Omental fat pad (tissue), 4 donors: ENCODE data around the gene VPREB3. TPM values are rescaled to one million over a fixed set of nuclear protein-coding genes. Genes with fewer than 3 reads are reported as not detected.
A peak's percentile ranks its signal among the peaks of the same experiment; 100 is the strongest.

Source experiments
- ATAC-seq: fragments of 150-250 bp; one replicate; pipeline ENCODE4 v1.9.1; 2016; ENCODE audit warnings: mild to moderate bottlenecking, moderate library complexity; ENCODE audit not compliant: low FRiP score
- DNase-seq: peaks from one replicate; pipeline ENCODE4 v3.0.0-alpha.2; 2019; ENCODE audit warnings: low spot score
- CTCF ChIP-seq, 3 donors: fragments of 450-650 bp; IDR thresholded peaks; one replicate each; pipeline ENCODE4 v1.5.1; 2016 to 2017; ENCODE audit warnings: antibody characterized with exemption in 3 of 3, mild to moderate bottlenecking in 3 of 3, moderate library complexity in 2 of 3
- total RNA-seq, 4 donors: library from RNA; depleted of rRNA; stranded (reverse); fragments of >200 nt; gene quantifications; one replicate each; pipeline ENCODE4 v1.1.0, GENCODE V29; 2016

Gene VPREB3
- total RNA-seq, 4 donors from 2014 or later = not detected

GRCh38 chr22:23722724-23723123 lies 31.5 kb downstream of the VPREB3 start:
- DNase-seq (no peak), ATAC-seq (no peak)
- no peak for TF ChIP-seq CTCF (IDR thresholded peaks at IDR 0.05)

- TF ChIP-seq CTCF (IDR thresholded peaks at IDR 0.05) = no peak
- DNase-seq (no peak), ATAC-seq (no peak)
Measured at GRCh38 chr22:23722160-23722559, 32.1 kb downstream of the VPREB3 start.

GRCh38 chr22:23720855-23721254 lies 33.4 kb downstream of the VPREB3 start:
- no peak for DNase-seq
- ATAC-seq = no peak
- no peak for TF ChIP-seq CTCF (IDR thresholded peaks at IDR 0.05)

GRCh38 chr22:23718371-23719165 lies 35.7 kb downstream of the VPREB3 start:
- TF ChIP-seq CTCF (IDR thresholded peaks at IDR 0.05) = no peak
- ATAC-seq (no peak), DNase-seq (no peak)

GRCh38 chr22:23716811-23717801 lies 37.1 kb downstream of the VPREB3 start:
- DNase-seq (peak; percentile 62), ATAC-seq (peak; percentile 84)
- TF ChIP-seq CTCF (IDR thresholded peaks at IDR 0.05) = no peak

- no peak for DNase-seq
- no peak for TF ChIP-seq CTCF (IDR thresholded peaks at IDR 0.05)
- ATAC-seq = no peak
Measured at GRCh38 chr22:23715806-23716375, 38.3 kb downstream of the VPREB3 start.
